H1 (cell line): Measurements from ENCODE around the gene HELT. TPM values are rescaled to one million over a fixed set of nuclear protein-coding genes. Genes with fewer than 3 reads are reported as not detected.

Experiments used
- CTCF ChIA-PET: fragments of 300-600 bp; sonication (Branson Sonifier 250); formaldehyde crosslinking; loops from one replicate; lab custom pipeline; 2021; ENCODE audit not compliant: partially characterized antibody; lab: Charles Lee
- POLR2A ChIA-PET: fragments of 300-600 bp; sonication (Branson Sonifier 250); formaldehyde crosslinking; loops from one replicate; lab custom pipeline; 2021; ENCODE audit warnings: inconsistent platforms; ENCODE audit not compliant: partially characterized antibody; lab: Charles Lee
- DNase-seq, 2 experiments: peaks; one replicate each; pipeline versions ENCODE4 v3.0.0 to v3.0.0-alpha.2; 2010 to 2022; ENCODE audit warnings: low spot score in 2 of 2, low read depth in 1 of 2, mixed read lengths in 1 of 2
- FAIRE-seq: peaks from 2 replicates; lab custom pipeline; 2011; peaks lifted over from hg19 to GRCh38; lab: Jason Lieb, UNC
- H2AFZ ChIP-seq: 2 replicates; pipeline ENCODE4 v1.8.1; 2012; ENCODE audit warnings: low read length, inconsistent platforms
- H2AK5ac ChIP-seq: 2 replicates; pipeline ENCODE4 v1.6.1; 2013; ENCODE audit warnings: low read depth, low read length
- H2BK120ac ChIP-seq: replicated peaks from 2 replicates; pipeline ENCODE3; 2013; ENCODE audit warnings: low read depth, low read length, inconsistent platforms
- H2BK12ac ChIP-seq: 2 replicates; pipeline ENCODE4 v1.6.1; 2013; ENCODE audit warnings: low read depth, low read length
- H2BK15ac ChIP-seq: 2 replicates; pipeline ENCODE4 v1.6.1; 2013; ENCODE audit warnings: low read length
- H2BK20ac ChIP-seq: 2 replicates; pipeline ENCODE4 v1.6.1; 2013; ENCODE audit warnings: low read length
- H2BK5ac ChIP-seq: 2 replicates; pipeline ENCODE4 v1.6.1; 2013; ENCODE audit warnings: low read depth, low read length
- H3K14ac ChIP-seq: 2 replicates; pipeline ENCODE4 v1.6.1; 2013; ENCODE audit warnings: inconsistent platforms; ENCODE audit not compliant: insufficient read length
- H3K18ac ChIP-seq: 2 replicates; pipeline ENCODE4 v1.6.1; 2013; ENCODE audit warnings: low read length; ENCODE audit errors: extremely low read depth
- H3K23ac ChIP-seq: 2 replicates; pipeline ENCODE4 v1.6.1; 2013; ENCODE audit warnings: inconsistent platforms; ENCODE audit not compliant: insufficient read length
- H3K23me2 ChIP-seq: 2 replicates; pipeline ENCODE4 v1.6.1; 2013; ENCODE audit warnings: low read depth, low read length
- H3K27ac ChIP-seq: 2 replicates; pipeline ENCODE4 v1.6.1; 2011; ENCODE audit warnings: low read depth, low read length, inconsistent platforms
- H3K27me3 ChIP-seq, 4 experiments: replicated peaks in 1 of 4; 1 replicate in 1 of 4; 2 replicates in 3 of 4; pipeline versions ENCODE4 v1.6.1 to v1.8.1; 2011 to 2013; ENCODE audit warnings: low read length in 3 of 4, mild to moderate bottlenecking in 3 of 4, inconsistent platforms in 2 of 4, mixed read lengths in 2 of 4, moderate library complexity in 1 of 4; ENCODE audit not compliant: control insufficient read depth in 3 of 4, insufficient read depth in 3 of 4; ENCODE audit errors: extremely low read depth in 1 of 4
- H3K36me3 ChIP-seq, 4 experiments: 2 replicates each; pipeline versions ENCODE4 v1.6.1 to v1.8.1; 2011 to 2013; ENCODE audit warnings: mild to moderate bottlenecking in 4 of 4, low read length in 3 of 4, moderate library complexity in 2 of 4, control low read depth in 1 of 4, inconsistent platforms in 1 of 4; ENCODE audit not compliant: insufficient read depth in 4 of 4, control insufficient read depth in 2 of 4
- H3K4ac ChIP-seq: replicated peaks from 2 replicates; pipeline ENCODE3; 2013; ENCODE audit warnings: low read length, low read depth, mixed read lengths, inconsistent platforms; ENCODE audit not compliant: insufficient read length
- H3K4me1 ChIP-seq, 4 experiments: replicated peaks in 1 of 4; 1 replicate in 1 of 4; 2 replicates in 3 of 4; pipeline versions ENCODE4 v1.6.1 to v1.8.1; 2011 to 2013; ENCODE audit warnings: low read length in 3 of 4, inconsistent platforms in 2 of 4, mixed read lengths in 1 of 4; ENCODE audit not compliant: insufficient read depth in 4 of 4, control insufficient read depth in 3 of 4
- H3K4me2 ChIP-seq, 2 experiments: 2 replicates each; pipeline versions ENCODE4 v1.6.1 to v1.8.1; 2011 to 2013; ENCODE audit warnings: low read depth in 2 of 2, low read length in 2 of 2, control low read depth in 1 of 2, inconsistent platforms in 1 of 2, mild to moderate bottlenecking in 1 of 2; ENCODE audit not compliant: insufficient read depth in 1 of 2
- H3K4me3 ChIP-seq, 4 experiments: fragments of 200-600, 300-600 bp in 1 of 4; sonication (generic), shearing (Covaris generic), sonication (Bioruptor Twin) in 1 of 4; 2 replicates each; pipeline versions ENCODE4 v1.5.1 to v1.8.1; 2011 to 2016; ENCODE audit warnings: low read length in 4 of 4, low read depth in 3 of 4, control low read depth in 2 of 4, inconsistent platforms in 2 of 4, mild to moderate bottlenecking in 2 of 4, mixed read lengths in 1 of 4, moderate library complexity in 1 of 4; ENCODE audit not compliant: insufficient read depth in 2 of 4; ENCODE audit errors: extremely low read depth in 1 of 4
- H3K56ac ChIP-seq: replicated peaks from 2 replicates; pipeline ENCODE3; 2013; ENCODE audit warnings: low read depth, mild to moderate bottlenecking, mixed read lengths, low read length, inconsistent platforms; ENCODE audit not compliant: insufficient read length
- H3K79me1 ChIP-seq: 2 replicates; pipeline ENCODE4 v1.6.1; 2013; ENCODE audit warnings: low read depth, low read length, control low read depth
- H3K79me2 ChIP-seq, 2 experiments: 2 replicates each; pipeline versions ENCODE4 v1.6.1 to v1.8.1; 2012 to 2013; ENCODE audit warnings: low read length in 2 of 2, mild to moderate bottlenecking in 2 of 2, inconsistent platforms in 1 of 2; ENCODE audit not compliant: insufficient read depth in 2 of 2, control insufficient read depth in 1 of 2
- H3K9ac ChIP-seq, 4 experiments: replicated peaks in 1 of 4; 1 replicate in 1 of 4; 2 replicates in 3 of 4; pipeline versions ENCODE4 v1.6.1 to v1.8.1; 2011 to 2013; ENCODE audit warnings: low read depth in 3 of 4, low read length in 3 of 4, control low read depth in 2 of 4, mild to moderate bottlenecking in 2 of 4, moderate library complexity in 2 of 4, inconsistent platforms in 1 of 4; ENCODE audit errors: extremely low read depth in 1 of 4
- H3K9me3 ChIP-seq, 2 experiments: 2 replicates each; pipeline versions ENCODE4 v1.6.1 to v1.8.1; 2012 to 2013; ENCODE audit warnings: mild to moderate bottlenecking in 2 of 2, moderate library complexity in 2 of 2, control low read depth in 1 of 2, inconsistent platforms in 1 of 2, low read depth in 1 of 2, low read length in 1 of 2, mixed read lengths in 1 of 2; ENCODE audit not compliant: insufficient read depth in 2 of 2
- H4K20me1 ChIP-seq, 2 experiments: replicated peaks in 1 of 2; 2 replicates each; pipeline versions ENCODE3 to v1.8.1; 2011 to 2013; ENCODE audit warnings: inconsistent platforms in 2 of 2, low read length in 2 of 2, mild to moderate bottlenecking in 1 of 2; ENCODE audit not compliant: insufficient read depth in 2 of 2, control insufficient read depth in 1 of 2
- H4K5ac ChIP-seq: 2 replicates; pipeline ENCODE4 v1.6.1; 2013; ENCODE audit warnings: low read length, low read depth, mixed read lengths, inconsistent platforms; ENCODE audit not compliant: insufficient read length
- H4K8ac ChIP-seq: 2 replicates; pipeline ENCODE4 v1.8.0; 2013; ENCODE audit warnings: mild to moderate bottlenecking, moderate library complexity, low read length, inconsistent platforms; ENCODE audit not compliant: insufficient read depth; ENCODE audit errors: extremely low read depth
- H4K91ac ChIP-seq: replicated peaks from 2 replicates; pipeline ENCODE3; 2013; ENCODE audit warnings: low read length, mixed read lengths, inconsistent platforms; ENCODE audit not compliant: insufficient read length
- BRCA1 ChIP-seq: IDR thresholded peaks from 2 replicates; pipeline ENCODE4 v1.6.1; 2012; ENCODE audit warnings: low read depth, low read length, improper control_type of control experiment
- CREB1 ChIP-seq: IDR thresholded peaks from 2 replicates; pipeline ENCODE4 v1.6.1; 2012; ENCODE audit warnings: inconsistent platforms
- CTBP2 ChIP-seq: IDR thresholded peaks from 2 replicates; pipeline ENCODE4 v1.7.0; 2011; ENCODE audit warnings: borderline replicate concordance, mild to moderate bottlenecking, moderate library complexity, mixed read lengths, low read length; ENCODE audit not compliant: insufficient read depth, insufficient read length
- EZH2 ChIP-seq: fragments of 200-600 bp; sonication (generic); IDR thresholded peaks from 2 replicates; pipeline ENCODE4 v1.7.1; 2012; ENCODE audit warnings: low read depth, mild to moderate bottlenecking, moderate library complexity, low read length, inconsistent platforms; ENCODE audit not compliant: severe bottlenecking
- POLR2A ChIP-seq, 2 experiments: IDR thresholded peaks; 1 replicate in 1 of 2; 2 replicates in 1 of 2; pipeline ENCODE4 v1.6.1; 2011; ENCODE audit warnings: low read depth in 2 of 2, low read length in 2 of 2, mild to moderate bottlenecking in 2 of 2; ENCODE audit errors: control extremely low read depth in 1 of 2
- RAD21 ChIP-seq, 2 experiments: IDR thresholded peaks in 1 of 2; conservative IDR thresholded peaks in 1 of 2; 2 replicates each; pipeline ENCODE4 v1.6.1; 2011; ENCODE audit warnings: low read depth in 2 of 2, low read length in 2 of 2, improper control_type of control experiment in 1 of 2, inconsistent platforms in 1 of 2, mild to moderate bottlenecking in 1 of 2, moderate library complexity in 1 of 2
- RNF2 ChIP-seq: fragments of 200-900, 300-1000 bp; sonication (generic); IDR thresholded peaks from 2 replicates; pipeline ENCODE4 v1.7.1; 2016; ENCODE audit warnings: borderline replicate concordance, low read depth, mild to moderate bottlenecking, antibody characterized with exemption, low read length; ENCODE audit not compliant: poor library complexity, severe bottlenecking; ENCODE audit errors: missing control alignments
- SIRT6 ChIP-seq: IDR thresholded peaks from one replicate; pipeline ENCODE4 v1.7.1; 2012; ENCODE audit warnings: low read length, inconsistent platforms
- SP4 ChIP-seq: IDR thresholded peaks from 2 replicates; pipeline ENCODE4 v1.6.1; 2012; ENCODE audit warnings: low read length, inconsistent platforms
- TEAD4 ChIP-seq: IDR thresholded peaks from 2 replicates; pipeline ENCODE4 v1.6.1; 2012; ENCODE audit warnings: low read depth, low read length, inconsistent platforms, mixed read lengths
- YY1 ChIP-seq: IDR thresholded peaks from 2 replicates; pipeline ENCODE4 v1.6.1; 2011; ENCODE audit warnings: low read depth, mild to moderate bottlenecking, low read length
- WGBS, 2 experiments: shearing (Covaris generic) in 1 of 2; methylation state at CpG; one replicate each; pipeline versions ENCODE4 v1.1.6 to v1.1.7; 2013 to 2015; ENCODE audit warnings: low lambda C conversion rate in 2 of 2, mixed read lengths in 2 of 2, inconsistent platforms in 1 of 2, low coverage in 1 of 2, missing lambda C conversion rate in 1 of 2; ENCODE audit not compliant: insufficient replicate concordance in 2 of 2, insufficient coverage in 1 of 2, insufficient read length in 1 of 2; ENCODE audit errors: extremely low coverage in 1 of 2, missing lambda C conversion rate in 1 of 2; 5-methylcytosine and 5-hydroxymethylcytosine counted together
- polyA plus RNA-seq, 7 experiments: library from polyadenylated mRNA; depleted of rRNA in 3 of 7; stranded (reverse) in 5 of 7; unstranded in 2 of 7; fragments of >200 nt in 5 of 7; fragments of 200-250 nt in 2 of 7; gene quantifications; 1 replicate in 5 of 7; 2 replicates in 1 of 7; 4 replicates in 1 of 7; pipeline versions ENCODE4 v1.2.1 to v1.2.3, GENCODE V29; 2011 to 2013; ENCODE audit warnings: missing spikeins in 2 of 7, mixed read lengths in 2 of 7
- total RNA-seq: library from RNA; stranded (reverse); fragmentation: NEBNext Ultra II Directional; extraction: Animal tissue kit (Norgen Biotek cat#: 25700); gene quantifications from 2 replicates; pipeline ENCODE4 v1.2.1, GENCODE V29; 2021
- TF ChIP-seq, protein P1 (sequence below): IDR thresholded peaks from 2 replicates; pipeline ENCODE4 v1.6.1; 2011; ENCODE audit warnings: low read length, improper control_type of control experiment

The HELT gene
- total and polyA plus RNA-seq, 2 of the 8 experiments (the other 6 are each of a cell fraction or from before 2014, with no cell fraction given): 0.32 to 0.35 TPM

DNA sequence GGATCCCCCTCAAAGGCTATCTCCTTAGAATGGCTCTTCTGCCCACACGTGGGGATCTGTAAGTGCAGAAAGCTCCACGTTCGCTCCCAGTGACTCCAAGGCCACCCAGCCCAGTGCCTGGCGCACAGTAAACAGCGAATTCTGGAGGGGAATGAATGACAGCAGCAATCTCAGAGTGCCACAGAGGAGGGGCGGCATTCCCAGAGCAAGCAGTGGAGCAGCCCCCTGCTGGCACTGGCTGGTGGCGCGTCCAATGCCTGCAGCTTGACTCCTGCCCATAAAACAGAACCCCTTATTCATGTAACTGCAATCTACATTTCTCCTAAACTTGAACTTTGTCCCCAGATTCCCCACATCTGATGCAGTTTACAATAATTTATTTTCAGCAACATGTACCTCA, 6.9 kb upstream of the HELT start:
- no peak overlapping the region for H3K14ac ChIP-seq
- no peak overlapping the region for H2BK20ac ChIP-seq
- H3K27me3 ChIP-seq: peaks cover 37 to 66% (median 59%) of the 10 kb centered on the region in 4 experiments
- FAIRE-seq (no peak), DNase-seq (peak in 1 of 2 experiments; percentile 74)
- H3K4me3 ChIP-seq: no peak overlapping the region
- no peak overlapping the region for H2BK15ac ChIP-seq
- no peak overlapping the region for H3K4me2 ChIP-seq
- no peaks in the 10 kb centered on the region for H3K79me1 ChIP-seq
- no peak overlapping the region for H3K23ac ChIP-seq
- no peaks in the 10 kb centered on the region for H3K9me3 ChIP-seq
- H3K4me1 ChIP-seq: peaks cover 0 to 20% (median 11%) of the 10 kb centered on the region in 4 experiments; a peak in 6 of 7 replicates
- no peak overlapping the region for H2BK120ac ChIP-seq
- 36% methylated on average over 8 of the region's 8 CpGs; no CpG with 5 or more reads in 1 of the 2 experiments for WGBS, 2 experiments
- POLR2A ChIA-PET: no interaction called here
- H4K20me1 ChIP-seq: peaks cover 5 to 11% of the 10 kb centered on the region in 2 experiments
- no peak overlapping the region for H3K9ac ChIP-seq
- H3K18ac ChIP-seq: no peak overlapping the region
- no peak overlapping the region for H3K27ac ChIP-seq
- no peak overlapping the region for H2BK12ac ChIP-seq
- H3K79me2 ChIP-seq: no peaks in the 10 kb centered on the region
- H3K4ac ChIP-seq: no peak overlapping the region
- no peak overlapping the region for H4K8ac ChIP-seq
- H3K56ac ChIP-seq: no peak overlapping the region
- no peak overlapping the region for H4K91ac ChIP-seq
- CTCF ChIA-PET: interaction anchor here (0.5 to 4.2 kb wide), 20 partner anchors 9 to 295 kb away, joined by 3 to 30 read pairs (median 4); no protein-coding TSS in a partner anchor
- H2AFZ ChIP-seq: no peak overlapping the region
- H2AK5ac ChIP-seq: no peak overlapping the region
- H3K23me2 ChIP-seq: peaks cover under 1% of the 10 kb centered on the region; the same call in 1 of the 2 replicates
- H2BK5ac ChIP-seq: no peak overlapping the region
- no peaks in the 10 kb centered on the region for H3K36me3 ChIP-seq
- H4K5ac ChIP-seq: no peak overlapping the region
- TF ChIP-seq EZH2: no peak
- TF ChIP-seq SP4: no peak
- 0 out of 2 replicates have a peak, but pooled peaks have one; percentile 20 for TF ChIP-seq CREB1
- no peak for TF ChIP-seq BRCA1
- peak; percentile 69 for TF ChIP-seq TEAD4
- TF ChIP-seq RNF2: no peak
- peak; percentile 11; the same call in 1 of the 2 replicates for TF ChIP-seq YY1
- TF ChIP-seq, protein P1, sequence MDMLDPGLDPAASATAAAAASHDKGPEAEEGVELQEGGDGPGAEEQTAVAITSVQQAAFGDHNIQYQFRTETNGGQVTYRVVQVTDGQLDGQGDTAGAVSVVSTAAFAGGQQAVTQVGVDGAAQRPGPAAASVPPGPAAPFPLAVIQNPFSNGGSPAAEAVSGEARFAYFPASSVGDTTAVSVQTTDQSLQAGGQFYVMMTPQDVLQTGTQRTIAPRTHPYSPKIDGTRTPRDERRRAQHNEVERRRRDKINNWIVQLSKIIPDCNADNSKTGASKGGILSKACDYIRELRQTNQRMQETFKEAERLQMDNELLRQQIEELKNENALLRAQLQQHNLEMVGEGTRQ: no peak
- no peak for TF ChIP-seq SIRT6
- peak; percentile 49 to 53 for TF ChIP-seq RAD21 (IDR thresholded peaks at IDR 0.05 in 1 of 2, conservative IDR thresholded peaks at IDR 0.05 in 1 of 2; ENCODE audit: low read depth in 2 of 2, low read length in 2 of 2)
- TF ChIP-seq POLR2A (IDR thresholded peaks at IDR 0.05; ENCODE audit: control extremely low read depth in 1 of 2, low read depth in 2 of 2, low read length in 2 of 2): no peak
- TF ChIP-seq CTBP2: no peak
